ENCODE results near the gene ORAI1.

DNA sequence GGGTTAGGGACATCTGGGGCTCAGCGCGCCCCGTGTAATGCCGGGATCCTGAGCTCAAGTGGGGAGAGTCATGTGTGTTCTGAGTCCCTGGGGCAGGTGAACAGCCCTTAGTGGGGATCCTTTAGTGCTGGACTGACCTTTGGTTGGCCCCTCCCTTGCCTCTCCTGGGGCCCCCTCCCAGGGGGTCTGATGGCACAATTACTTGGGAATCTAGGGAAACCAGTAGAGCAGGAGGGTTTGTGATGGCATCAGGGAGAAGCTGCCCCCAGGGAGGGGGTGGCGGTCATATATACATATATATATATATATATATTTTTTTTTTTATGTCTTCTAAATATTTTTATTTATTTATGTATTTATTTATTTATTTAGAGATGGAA lies 43.2 kb downstream of the ORAI1 start, which contains the start of gene MORN3:
- TF ChIP-seq, protein P1, sequence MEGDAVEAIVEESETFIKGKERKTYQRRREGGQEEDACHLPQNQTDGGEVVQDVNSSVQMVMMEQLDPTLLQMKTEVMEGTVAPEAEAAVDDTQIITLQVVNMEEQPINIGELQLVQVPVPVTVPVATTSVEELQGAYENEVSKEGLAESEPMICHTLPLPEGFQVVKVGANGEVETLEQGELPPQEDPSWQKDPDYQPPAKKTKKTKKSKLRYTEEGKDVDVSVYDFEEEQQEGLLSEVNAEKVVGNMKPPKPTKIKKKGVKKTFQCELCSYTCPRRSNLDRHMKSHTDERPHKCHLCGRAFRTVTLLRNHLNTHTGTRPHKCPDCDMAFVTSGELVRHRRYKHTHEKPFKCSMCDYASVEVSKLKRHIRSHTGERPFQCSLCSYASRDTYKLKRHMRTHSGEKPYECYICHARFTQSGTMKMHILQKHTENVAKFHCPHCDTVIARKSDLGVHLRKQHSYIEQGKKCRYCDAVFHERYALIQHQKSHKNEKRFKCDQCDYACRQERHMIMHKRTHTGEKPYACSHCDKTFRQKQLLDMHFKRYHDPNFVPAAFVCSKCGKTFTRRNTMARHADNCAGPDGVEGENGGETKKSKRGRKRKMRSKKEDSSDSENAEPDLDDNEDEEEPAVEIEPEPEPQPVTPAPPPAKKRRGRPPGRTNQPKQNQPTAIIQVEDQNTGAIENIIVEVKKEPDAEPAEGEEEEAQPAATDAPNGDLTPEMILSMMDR (IDR thresholded peaks at IDR 0.05) = no peak
- TF ChIP-seq POLR2A (IDR thresholded peaks at IDR 0.05) = no peak

Data from heart left ventricle (tissue), 13 donors.